Measurements from ENCODE around the gene ALK.

- TF ChIP-seq, protein P1, sequence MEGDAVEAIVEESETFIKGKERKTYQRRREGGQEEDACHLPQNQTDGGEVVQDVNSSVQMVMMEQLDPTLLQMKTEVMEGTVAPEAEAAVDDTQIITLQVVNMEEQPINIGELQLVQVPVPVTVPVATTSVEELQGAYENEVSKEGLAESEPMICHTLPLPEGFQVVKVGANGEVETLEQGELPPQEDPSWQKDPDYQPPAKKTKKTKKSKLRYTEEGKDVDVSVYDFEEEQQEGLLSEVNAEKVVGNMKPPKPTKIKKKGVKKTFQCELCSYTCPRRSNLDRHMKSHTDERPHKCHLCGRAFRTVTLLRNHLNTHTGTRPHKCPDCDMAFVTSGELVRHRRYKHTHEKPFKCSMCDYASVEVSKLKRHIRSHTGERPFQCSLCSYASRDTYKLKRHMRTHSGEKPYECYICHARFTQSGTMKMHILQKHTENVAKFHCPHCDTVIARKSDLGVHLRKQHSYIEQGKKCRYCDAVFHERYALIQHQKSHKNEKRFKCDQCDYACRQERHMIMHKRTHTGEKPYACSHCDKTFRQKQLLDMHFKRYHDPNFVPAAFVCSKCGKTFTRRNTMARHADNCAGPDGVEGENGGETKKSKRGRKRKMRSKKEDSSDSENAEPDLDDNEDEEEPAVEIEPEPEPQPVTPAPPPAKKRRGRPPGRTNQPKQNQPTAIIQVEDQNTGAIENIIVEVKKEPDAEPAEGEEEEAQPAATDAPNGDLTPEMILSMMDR (IDR thresholded peaks at IDR 0.05; ENCODE audit: low read depth, low read length), result no peak
- no peak for TF ChIP-seq EZH2phosphoT487 (IDR thresholded peaks at IDR 0.05; ENCODE audit: low read depth)
These were observed 645.2 kb downstream of the ALK start for GRCh38 chr2:29276151-29276550.
